Uterus (tissue), 4 donors: ENCODE measurements around the gene AKAP7. TPM values are rescaled to one million over a fixed set of nuclear protein-coding genes. Genes with fewer than 3 reads are reported as not detected.

ENCODE experiments used
- DNase-seq, 2 donors: peaks; one replicate each; pipeline ENCODE4 v3.0.0-alpha.2; 2019 to 2020
- H3K27ac ChIP-seq, 2 donors: fragments of 200-600 bp; sonication (generic); 1 replicate in 1 of 2; 2 replicates in 1 of 2; pipeline ENCODE4 v1.5.1; 2016 to 2018
- H3K27me3 ChIP-seq, 2 donors: fragments of 200-600 bp; sonication (generic); one replicate each; pipeline ENCODE4 v1.5.1; 2018 to 2019; ENCODE audit warnings: control low read depth in 1 of 2
- H3K36me3 ChIP-seq, 2 donors: fragments of 200-600 bp; sonication (generic); one replicate each; pipeline ENCODE4 v1.5.1; 2019; ENCODE audit warnings: control low read depth in 1 of 2
- H3K4me1 ChIP-seq, 2 donors: fragments of 200-600 bp; sonication (generic); one replicate each; pipeline ENCODE4 v1.5.1; 2018 to 2019; ENCODE audit warnings: control low read depth in 1 of 2
- H3K4me3 ChIP-seq, 2 donors: fragments of 200-600 bp; sonication (generic); 1 replicate in 1 of 2; 2 replicates in 1 of 2; pipeline ENCODE4 v1.5.1; 2018 to 2019; ENCODE audit warnings: mild to moderate bottlenecking in 1 of 2
- H3K9me3 ChIP-seq, 2 donors: fragments of 200-600 bp; sonication (generic); one replicate each; pipeline ENCODE4 v1.5.1; 2019; ENCODE audit warnings: control low read depth in 1 of 2
- POLR2A ChIP-seq, 2 donors: fragments of 450-650 bp; IDR thresholded peaks; one replicate each; pipeline ENCODE4 v1.6.1; 2016; ENCODE audit warnings: antibody characterized with exemption in 2 of 2, mild to moderate bottlenecking in 1 of 2, moderate library complexity in 1 of 2
- intact Hi-C: fragments of 100-400 bp; cut with DNase I; formaldehyde crosslinking; loops from one replicate; pipeline ENCODE4 v1.15.1; 2023; ENCODE audit warnings: low total_unique reads
- total RNA-seq, 4 donors: library from RNA; depleted of rRNA in 3 of 4; stranded (reverse); fragments of >200 nt in 3 of 4; gene quantifications; one replicate each; pipeline versions ENCODE4 v1.1.0 to v1.2.4, GENCODE V29; 2014 to 2023
- TF ChIP-seq, protein P1 (sequence below), 4 experiments: fragments of 200-600 bp in 2 of 4; fragments of 450-650 bp in 2 of 4; sonication (generic) in 2 of 4; IDR thresholded peaks; one replicate each; pipeline ENCODE4 v1.5.1; 2016 to 2019; ENCODE audit warnings: antibody characterized with exemption in 4 of 4, mild to moderate bottlenecking in 2 of 4, moderate library complexity in 1 of 4
- donor health status: DM: yes; HTN: yes; CAD: no.

AKAP7 gene
- total RNA-seq, 4 donors from 2014 or later = 7.4 to 25.3 (median 21.3) TPM

DNA sequence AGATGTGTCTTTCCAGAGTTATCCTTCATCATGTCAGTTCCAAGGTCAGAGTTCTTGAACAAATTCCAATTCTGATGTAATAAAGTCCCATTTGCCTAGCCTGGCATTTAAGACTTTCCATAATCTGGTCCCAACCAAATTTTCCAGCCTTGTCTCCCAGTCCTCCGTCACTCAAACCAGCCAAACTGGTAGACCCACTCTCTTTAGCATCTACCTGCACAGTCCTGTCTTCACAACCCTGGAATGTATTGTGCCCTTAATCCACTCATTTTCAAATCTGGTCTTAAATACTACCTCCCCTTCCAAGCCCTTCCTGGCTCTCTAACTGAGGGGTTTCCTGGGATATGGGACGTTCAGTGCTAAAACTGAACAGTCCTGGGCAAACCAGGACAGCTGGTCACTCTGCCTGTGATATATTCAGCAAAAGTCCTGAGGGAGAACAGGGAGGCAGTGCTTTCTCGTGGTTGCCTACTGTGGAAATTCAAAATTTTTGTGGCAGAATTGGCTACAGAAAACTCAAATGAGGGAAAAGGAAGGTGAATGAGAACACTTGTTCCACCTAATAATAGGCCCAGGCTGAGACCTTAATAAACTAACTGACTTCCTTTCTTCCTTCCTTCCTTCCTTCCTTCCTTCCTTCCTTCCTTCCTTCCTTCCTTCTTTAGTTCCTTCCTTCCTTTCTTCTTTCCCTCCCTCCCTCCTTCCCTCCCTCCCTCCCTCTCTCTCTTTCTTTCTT lies 10.8 kb upstream of the AKAP7 start:
- Histone ChIP-seq H3K9me3 (no peaks in the 10 kb centered on the region), H3K27me3 (no peaks in the 10 kb centered on the region), H3K4me3 (no peak overlapping the region), H3K27ac (no peak overlapping the region), H3K36me3 (no peaks in the 10 kb centered on the region), H3K4me1 (no peaks in the 10 kb centered on the region)
- intact Hi-C loops = no loop called here
- no peak for DNase-seq
- TF ChIP-seq POLR2A (IDR thresholded peaks at IDR 0.05) = no peak
- TF ChIP-seq, protein P1, sequence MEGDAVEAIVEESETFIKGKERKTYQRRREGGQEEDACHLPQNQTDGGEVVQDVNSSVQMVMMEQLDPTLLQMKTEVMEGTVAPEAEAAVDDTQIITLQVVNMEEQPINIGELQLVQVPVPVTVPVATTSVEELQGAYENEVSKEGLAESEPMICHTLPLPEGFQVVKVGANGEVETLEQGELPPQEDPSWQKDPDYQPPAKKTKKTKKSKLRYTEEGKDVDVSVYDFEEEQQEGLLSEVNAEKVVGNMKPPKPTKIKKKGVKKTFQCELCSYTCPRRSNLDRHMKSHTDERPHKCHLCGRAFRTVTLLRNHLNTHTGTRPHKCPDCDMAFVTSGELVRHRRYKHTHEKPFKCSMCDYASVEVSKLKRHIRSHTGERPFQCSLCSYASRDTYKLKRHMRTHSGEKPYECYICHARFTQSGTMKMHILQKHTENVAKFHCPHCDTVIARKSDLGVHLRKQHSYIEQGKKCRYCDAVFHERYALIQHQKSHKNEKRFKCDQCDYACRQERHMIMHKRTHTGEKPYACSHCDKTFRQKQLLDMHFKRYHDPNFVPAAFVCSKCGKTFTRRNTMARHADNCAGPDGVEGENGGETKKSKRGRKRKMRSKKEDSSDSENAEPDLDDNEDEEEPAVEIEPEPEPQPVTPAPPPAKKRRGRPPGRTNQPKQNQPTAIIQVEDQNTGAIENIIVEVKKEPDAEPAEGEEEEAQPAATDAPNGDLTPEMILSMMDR (IDR thresholded peaks at IDR 0.05) = no peak

DNA sequence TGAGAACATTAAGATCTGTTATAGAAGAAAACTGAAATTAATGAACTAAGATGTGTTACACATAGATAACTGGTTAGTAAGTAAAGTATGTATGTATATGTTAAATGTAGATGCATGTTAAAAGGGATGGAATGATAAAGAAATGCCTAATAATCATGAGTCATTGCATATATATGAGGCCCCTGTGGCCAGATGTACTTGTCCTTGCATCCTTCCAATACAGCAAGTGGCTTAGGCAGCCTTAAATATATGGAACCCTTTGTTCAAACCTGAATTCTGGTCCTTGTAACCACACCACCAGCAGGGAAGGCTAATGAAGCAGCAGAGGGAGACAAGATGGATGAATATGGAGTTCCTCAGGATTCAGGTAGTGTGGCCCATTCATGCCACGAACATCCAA lies 9.8 kb upstream of the AKAP7 start:
- TF ChIP-seq POLR2A (IDR thresholded peaks at IDR 0.05) = no peak
- DNase-seq = no peak
- no peaks in the 10 kb centered on the region for H3K27me3 ChIP-seq
- intact Hi-C loops = no loop called here
- H3K4me3 ChIP-seq = no peak overlapping the region
- no peak overlapping the region for H3K27ac ChIP-seq
- H3K9me3 ChIP-seq = no peaks in the 10 kb centered on the region
- H3K4me1 ChIP-seq = no peaks in the 10 kb centered on the region
- no peaks in the 10 kb centered on the region for H3K36me3 ChIP-seq

DNA sequence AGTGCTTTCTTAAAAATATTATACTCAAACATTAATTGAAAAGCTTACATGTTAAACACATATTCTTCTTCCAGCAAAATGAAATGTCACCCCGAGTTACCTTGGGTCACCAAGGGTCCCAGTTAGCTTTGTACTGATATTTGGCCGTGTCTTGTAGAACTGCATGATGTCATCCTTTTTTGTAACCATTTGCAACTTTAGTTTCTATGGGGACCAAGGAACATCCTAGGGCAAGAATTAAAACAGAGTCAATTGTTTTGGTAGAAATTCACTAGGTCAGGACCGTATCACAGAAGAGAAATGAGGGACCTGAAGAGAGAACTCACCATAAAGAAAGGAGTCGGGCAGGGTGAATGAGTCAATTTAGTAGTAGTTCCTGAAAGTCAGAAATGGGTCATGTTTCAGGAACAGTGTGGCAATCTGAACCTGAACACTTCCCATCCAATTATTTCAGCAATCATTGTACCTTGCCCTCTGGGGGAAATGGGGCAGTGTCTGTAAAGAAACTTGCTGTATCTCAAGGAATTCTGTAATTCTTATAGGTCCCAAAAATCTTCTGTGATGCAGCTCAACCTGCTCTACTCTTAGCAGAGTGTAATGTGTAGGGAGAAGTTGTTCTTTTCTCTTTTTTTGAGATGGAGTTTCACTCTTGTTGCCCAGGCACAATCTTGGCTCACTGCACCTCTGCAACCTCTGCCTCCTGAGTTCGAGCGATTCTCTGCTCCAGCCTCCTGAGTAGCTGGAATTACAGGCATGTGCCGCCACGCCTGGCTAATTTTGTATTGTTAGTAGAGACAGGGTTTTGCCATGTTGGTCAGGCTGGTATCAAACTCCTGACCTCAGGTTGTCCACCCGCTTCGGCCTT lies 5.3 kb upstream of the AKAP7 start:
- no peaks in the 10 kb centered on the region for H3K27me3 ChIP-seq
- no peaks in the 10 kb centered on the region for H3K36me3 ChIP-seq
- intact Hi-C loops = no loop called here
- no peak for DNase-seq
- H3K4me3 ChIP-seq = no peak overlapping the region
- peaks cover 0 to 4% of the 10 kb centered on the region in 2 donors for H3K4me1 ChIP-seq
- H3K9me3 ChIP-seq = no peaks in the 10 kb centered on the region
- H3K27ac ChIP-seq = no peak overlapping the region
- TF ChIP-seq POLR2A (IDR thresholded peaks at IDR 0.05) = no peak
- TF ChIP-seq, protein P1 (IDR thresholded peaks at IDR 0.05) = no peak

DNA sequence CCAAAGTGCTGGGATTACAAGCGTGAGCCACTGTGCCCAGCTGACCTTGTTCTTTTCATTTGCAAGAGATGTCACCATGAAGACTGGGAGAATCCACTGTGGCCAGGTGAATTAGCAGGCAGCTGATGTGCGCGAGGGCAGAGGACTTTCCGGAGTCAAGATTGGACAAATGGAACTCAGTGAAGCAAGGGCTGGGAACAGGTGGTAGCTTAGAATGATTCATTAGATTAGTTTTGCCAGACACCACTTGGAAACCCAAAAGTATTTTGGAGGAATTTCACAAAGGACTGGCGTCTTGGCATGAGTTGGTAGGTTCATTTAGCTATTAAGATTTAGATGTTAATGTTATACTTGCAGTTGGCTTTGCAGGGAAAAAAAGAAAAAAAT lies 4.7 kb upstream of the AKAP7 start:
- H3K36me3 ChIP-seq = no peaks in the 10 kb centered on the region
- no peak overlapping the region for H3K4me3 ChIP-seq
- intact Hi-C loops = no loop called here
- H3K4me1 ChIP-seq = peaks cover 0 to 4% of the 10 kb centered on the region in 2 donors
- no peak overlapping the region for H3K27ac ChIP-seq
- H3K27me3 ChIP-seq = no peaks in the 10 kb centered on the region
- H3K9me3 ChIP-seq = no peaks in the 10 kb centered on the region
- TF ChIP-seq, protein P1 (IDR thresholded peaks at IDR 0.05) = no peak
- TF ChIP-seq POLR2A (IDR thresholded peaks at IDR 0.05) = no peak
- no peak for DNase-seq

DNA sequence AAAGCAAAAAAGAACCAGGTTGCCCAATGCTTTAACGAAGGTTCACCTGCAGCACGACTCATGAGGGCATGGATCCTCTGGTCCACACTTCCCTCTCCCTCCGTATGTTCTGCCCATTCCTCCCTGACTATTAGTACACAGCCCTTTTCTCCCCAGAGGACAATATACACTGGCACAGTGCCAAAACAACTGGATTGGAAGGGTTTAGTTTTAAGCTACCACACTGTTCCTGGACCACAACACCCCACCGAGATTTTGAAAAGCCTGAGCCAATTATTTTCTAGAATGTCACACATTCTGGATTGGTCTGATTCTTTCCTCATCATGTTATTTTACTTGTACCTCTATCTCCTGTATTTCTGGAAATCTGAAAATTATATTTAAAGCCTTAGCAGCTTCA lies 2.9 kb upstream of the AKAP7 start:
- H3K9me3 ChIP-seq = no peaks in the 10 kb centered on the region
- H3K27ac ChIP-seq = no peak overlapping the region
- no peaks in the 10 kb centered on the region for H3K36me3 ChIP-seq
- no peaks in the 10 kb centered on the region for H3K27me3 ChIP-seq
- no peak overlapping the region for H3K4me3 ChIP-seq
- intact Hi-C loops = no loop called here
- TF ChIP-seq, protein P1 (IDR thresholded peaks at IDR 0.05) = no peak
- no peak for TF ChIP-seq POLR2A (IDR thresholded peaks at IDR 0.05)
- no peak for DNase-seq
- H3K4me1 ChIP-seq = peaks cover 0 to 4% of the 10 kb centered on the region in 2 donors
